Measurements from ENCODE around the gene GORASP2.

GORASP2 gene

GRCh38 chr2:170887496-170887895 is 41.6 kb upstream of the GORASP2 start:
- no peak for TF ChIP-seq CTCF (IDR thresholded peaks at IDR 0.05)
- no peak for DNase-seq (ENCODE audit: low spot score)
- H3K27ac ChIP-seq: no peak overlapping the region
- H3K4me3 ChIP-seq: no peak overlapping the region

GRCh38 chr2:170887896-170888295 is 41.2 kb upstream of the GORASP2 start:
- TF ChIP-seq CTCF (IDR thresholded peaks at IDR 0.05): no peak
- no peak overlapping the region for H3K27ac ChIP-seq
- no peak for DNase-seq (ENCODE audit: low spot score)
- H3K4me3 ChIP-seq: no peak overlapping the region

- H3K4me3 ChIP-seq: no peak overlapping the region
- DNase-seq (ENCODE audit: low spot score): no peak
- no peak for TF ChIP-seq CTCF (IDR thresholded peaks at IDR 0.05)
- no peak overlapping the region for H3K27ac ChIP-seq
Measured at GRCh38 chr2:170891893-170892292, 37.2 kb upstream of the GORASP2 start.

- Histone ChIP-seq H3K27ac (no peak overlapping the region), H3K4me3 (no peak overlapping the region)
- no peak for TF ChIP-seq CTCF (IDR thresholded peaks at IDR 0.05)
- no peak for DNase-seq (ENCODE audit: low spot score)
Measured at GRCh38 chr2:170892391-170892951, 36.6 kb upstream of the GORASP2 start.

GRCh38 chr2:170895023-170895757 is 33.9 kb upstream of the GORASP2 start:
- no peak overlapping the region for H3K4me3 ChIP-seq
- DNase-seq (ENCODE audit: low spot score): no peak
- H3K27ac ChIP-seq: no peak overlapping the region
- no peak for TF ChIP-seq CTCF (IDR thresholded peaks at IDR 0.05)

GRCh38 chr2:170896622-170897021 is 32.4 kb upstream of the GORASP2 start:
- Histone ChIP-seq H3K27ac (no peak overlapping the region), H3K4me3 (no peak overlapping the region)
- no peak for DNase-seq (ENCODE audit: low spot score)
- TF ChIP-seq CTCF (IDR thresholded peaks at IDR 0.05): no peak

- no peak for TF ChIP-seq CTCF (IDR thresholded peaks at IDR 0.05)
- H3K27ac ChIP-seq: no peak overlapping the region
- DNase-seq (ENCODE audit: low spot score): no peak
- no peak overlapping the region for H3K4me3 ChIP-seq
Measured at GRCh38 chr2:170897108-170897507, 31.9 kb upstream of the GORASP2 start.

Data from coronary artery (tissue), 2 donors.